ENCODE results near the gene DDX4.

DDX4 gene

DNA sequence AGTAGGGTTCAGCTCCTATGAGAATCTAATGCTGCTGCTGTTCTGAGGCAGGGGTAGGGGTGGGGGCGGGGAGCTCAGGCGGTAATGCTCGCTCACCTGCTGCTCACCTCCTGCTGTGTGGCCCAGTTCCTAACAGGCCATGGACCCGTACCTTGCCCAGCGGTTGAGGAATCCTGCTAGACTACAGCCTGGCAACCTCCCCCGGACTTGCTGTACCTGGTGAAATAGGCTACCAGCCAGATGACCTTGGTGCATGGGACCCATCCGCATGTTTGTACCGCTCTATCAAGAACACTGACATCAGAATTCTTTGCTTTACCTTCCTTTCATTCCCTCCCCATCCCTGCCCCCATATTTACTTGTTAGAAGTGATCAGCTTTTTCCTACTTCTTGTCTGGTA, 128.6 kb downstream of the DDX4 start:
- no peak for DNase-seq (ENCODE audit: low read depth in 2 of 2)

Data from stimulated activated CD8-positive, alpha-beta memory T cell treated with anti-CD3 and anti-CD28 coated beads, Interleukin-7, amount 100 ng/mL, for 4 hours (primary cell).